Choroid plexus epithelial cell (primary cell): Measurements from ENCODE around the gene FAR1.

ENCODE experiments used
- DNase-seq: peaks from one replicate; pipeline ENCODE4 v3.0.0-alpha.2; 2010; ENCODE audit warnings: low read depth
- H3K4me3 ChIP-seq: 2 replicates; pipeline ENCODE4 v1.5.1; 2011; ENCODE audit warnings: low read depth, mild to moderate bottlenecking, control low read depth, low read length, moderate library complexity
- CTCF ChIP-seq: conservative IDR thresholded peaks from 2 replicates; pipeline ENCODE4 v1.5.1; 2011; ENCODE audit warnings: low read depth, mild to moderate bottlenecking, control low read depth, inconsistent platforms, low read length, moderate library complexity

FAR1 gene

GRCh38 chr11:13663631-13664071 is 4.8 kb upstream of the FAR1 start:
- H3K4me3 ChIP-seq, result no peak overlapping the region
- DNase-seq, result no peak
- no peak for TF ChIP-seq CTCF

- no peak for TF ChIP-seq CTCF
- no peak for DNase-seq
- no peak overlapping the region for H3K4me3 ChIP-seq
These were observed 4.1 kb upstream of the FAR1 start for GRCh38 chr11:13664351-13664750.

- TF ChIP-seq CTCF, result no peak
- DNase-seq, result no peak
- H3K4me3 ChIP-seq, result no peak overlapping the region
These were observed 1.8 kb upstream of the FAR1 start for GRCh38 chr11:13666708-13667107.

GRCh38 chr11:13667245-13667644 is 1.2 kb upstream of the FAR1 start:
- DNase-seq, result peak; percentile 8
- peak overlapping the region; percentile 85 for H3K4me3 ChIP-seq
- no peak for TF ChIP-seq CTCF

GRCh38 chr11:13667795-13668101 is 720 bp upstream of the FAR1 start:
- no peak for DNase-seq
- peak overlapping the region; percentile 85 for H3K4me3 ChIP-seq
- no peak for TF ChIP-seq CTCF

- H3K4me3 ChIP-seq, result peak overlapping the region; percentile 81
- no peak for TF ChIP-seq CTCF
- peak; percentile 43 for DNase-seq
These were observed 571 bp downstream of the FAR1 start for GRCh38 chr11:13668957-13669521.
